Measurements from ENCODE around the gene HKDC1. TPM values are rescaled to one million over a fixed set of nuclear protein-coding genes. Genes with fewer than 3 reads are reported as not detected.

The HKDC1 gene
- total RNA-seq, 1 donor from 2014 or later = 0.09 TPM

DNA sequence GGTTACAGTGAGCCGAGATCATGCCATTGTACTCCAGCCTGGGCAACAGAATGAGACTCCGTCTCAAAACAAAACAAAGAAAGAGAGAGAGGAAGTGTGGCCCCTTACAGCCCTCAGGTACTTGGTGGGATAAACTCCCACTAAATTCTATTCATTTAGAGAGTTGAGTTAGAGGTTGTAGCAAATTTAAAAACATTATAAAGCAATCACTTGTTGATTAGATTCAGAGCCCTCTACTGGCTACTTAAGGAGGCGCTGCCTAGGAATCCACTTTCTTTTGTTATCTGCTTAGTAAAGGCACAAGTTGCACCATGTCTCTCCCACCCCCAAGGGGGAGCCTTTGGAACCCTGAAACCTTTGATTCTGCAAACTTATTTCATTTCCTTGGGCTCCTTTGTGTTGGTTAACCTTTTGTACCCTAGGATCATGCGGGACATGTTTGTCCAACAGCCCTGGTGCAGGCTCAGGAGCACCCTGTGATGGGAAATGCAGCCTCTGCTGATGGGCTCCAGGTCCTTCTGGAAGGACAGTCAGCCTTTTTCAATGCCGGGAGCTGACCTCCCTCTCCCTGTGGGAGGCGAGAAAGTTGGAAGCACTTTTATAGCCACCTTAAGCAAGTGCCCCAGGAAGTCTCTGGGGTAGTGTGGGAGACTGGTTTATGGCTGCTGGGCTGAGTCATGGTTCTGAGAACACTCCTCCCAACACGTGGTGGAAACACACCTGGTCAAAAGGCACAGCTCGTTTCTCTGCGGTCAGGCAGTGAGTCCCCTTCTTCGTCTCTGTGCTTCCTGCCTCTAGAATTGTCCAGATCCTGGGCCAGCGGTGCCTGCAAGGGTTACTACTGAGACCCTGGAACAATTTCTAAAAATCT is 2.3 kb downstream of the HKDC1 start:
- H3K27me3 Mint-ChIP-seq = no peaks in the 10 kb centered on the region
- no peaks in the 10 kb centered on the region for H3K36me3 Mint-ChIP-seq (ENCODE audit: low read depth)
- DNase-seq = peak; percentile 94
- H3K9me3 Mint-ChIP-seq = no peaks in the 10 kb centered on the region
- H3K27ac Mint-ChIP-seq = peak overlapping the region; percentile 95
- H3K4me3 Mint-ChIP-seq = peak overlapping the region; percentile 82
- intact Hi-C loops (cut with micrococcal nuclease) = loop anchor here (1.0 to 5.0 kb wide), 11 partner anchors 8 to 266 kb away; partner anchors contain the start of genes DDX21, SUPV3L1 and VPS26A
- H3K4me1 Mint-ChIP-seq = peaks cover 41% of the 10 kb centered on the region

DNA sequence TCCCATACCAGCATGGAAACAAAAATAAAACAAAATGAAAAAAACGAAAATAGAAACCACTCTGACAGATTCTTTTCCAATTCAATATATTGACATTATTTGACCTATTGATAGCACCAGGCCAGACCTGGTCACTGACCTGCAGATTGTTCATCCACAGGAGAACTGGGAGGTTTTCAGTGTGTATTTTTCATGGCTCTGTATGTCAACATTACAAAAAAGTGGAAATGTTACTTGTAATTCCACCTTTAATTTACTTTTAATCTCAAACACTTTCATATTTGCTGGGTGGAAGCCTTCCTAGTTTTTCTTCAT is 2.9 kb downstream of the HKDC1 start:
- H3K27me3 Mint-ChIP-seq = no peaks in the 10 kb centered on the region
- no peak for DNase-seq
- no peaks in the 10 kb centered on the region for H3K9me3 Mint-ChIP-seq
- peak overlapping the region; percentile 82 for H3K4me3 Mint-ChIP-seq
- intact Hi-C loops (cut with micrococcal nuclease) = loop anchor here (2.0 to 5.0 kb wide), 3 partner anchors 96 to 266 kb away; partner anchors contain the start of gene DDX21
- H3K4me1 Mint-ChIP-seq = peaks cover 47% of the 10 kb centered on the region
- no peaks in the 10 kb centered on the region for H3K36me3 Mint-ChIP-seq (ENCODE audit: low read depth)
- peak overlapping the region; percentile 95 for H3K27ac Mint-ChIP-seq

DNA sequence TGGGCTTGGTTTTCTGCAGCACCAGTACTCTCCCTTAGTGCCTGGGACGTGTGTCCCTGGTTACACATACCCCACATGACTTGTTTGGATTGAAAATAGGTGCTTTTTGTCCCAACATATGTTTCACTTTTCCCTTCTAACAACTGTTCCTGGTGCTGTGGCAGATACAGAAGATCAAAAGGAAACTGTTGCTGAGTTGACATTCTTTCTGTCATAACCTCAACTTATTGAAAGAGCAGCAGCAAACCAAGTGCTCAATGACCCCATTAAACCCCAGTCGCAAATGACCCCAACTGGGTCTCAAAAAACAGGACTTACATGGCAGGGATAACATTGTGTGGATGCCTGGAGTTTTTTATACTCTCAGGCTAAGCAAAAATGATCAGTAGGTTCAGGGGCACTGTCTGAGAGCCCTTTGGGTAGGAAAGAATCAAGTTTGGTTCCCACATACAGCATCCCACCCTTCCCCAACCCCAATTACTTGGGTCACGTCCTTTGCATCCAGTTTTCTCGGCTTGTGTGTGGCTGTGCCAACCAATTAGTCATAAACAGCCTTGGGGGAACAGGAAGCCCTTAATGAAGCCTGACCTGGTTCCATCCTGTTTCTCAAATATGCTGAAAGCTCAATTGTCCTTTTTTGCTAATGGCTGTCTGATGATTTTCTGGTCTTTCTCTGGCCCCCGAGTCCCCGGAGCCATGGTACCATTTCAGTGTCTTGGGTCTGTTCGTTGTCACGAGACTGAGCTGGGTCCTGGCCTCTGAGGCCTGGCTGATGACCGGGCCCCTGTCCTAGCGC is 4.9 kb downstream of the HKDC1 start:
- DNase-seq = peak; percentile 65
- intact Hi-C loops (cut with micrococcal nuclease) = loop anchor here (5.0 kb wide), 1 partner anchor 178 kb away; no protein-coding TSS in a partner anchor
- peak overlapping the region; percentile 59 for H3K4me3 Mint-ChIP-seq
- no peaks in the 10 kb centered on the region for H3K36me3 Mint-ChIP-seq (ENCODE audit: low read depth)
- no peaks in the 10 kb centered on the region for H3K9me3 Mint-ChIP-seq
- no peaks in the 10 kb centered on the region for H3K27me3 Mint-ChIP-seq
- H3K27ac Mint-ChIP-seq = peak overlapping the region; percentile 80
- peaks cover 67% of the 10 kb centered on the region for H3K4me1 Mint-ChIP-seq

DNA sequence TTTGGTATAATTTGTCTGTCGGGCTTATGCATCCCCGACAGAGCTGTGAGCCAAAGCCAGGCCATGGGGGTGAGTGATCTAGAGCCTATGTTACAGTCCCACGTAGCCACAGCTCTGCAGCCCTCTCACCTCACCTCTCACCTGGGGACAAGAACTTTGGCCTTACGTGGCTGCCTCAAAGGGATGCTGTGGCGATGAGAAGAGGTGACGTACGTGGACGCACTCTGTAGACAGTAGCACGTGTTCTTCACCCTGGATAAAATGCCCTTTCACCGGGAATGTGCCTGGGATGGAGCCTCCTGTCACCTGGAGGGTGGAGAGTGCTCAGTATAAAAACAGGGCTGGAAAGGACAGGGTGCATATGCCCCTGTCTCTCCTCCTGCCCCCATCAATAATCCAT is 5.5 kb downstream of the HKDC1 start:
- Mint-ChIP-seq H3K27ac (peak overlapping the region; percentile 48), H3K9me3 (no peaks in the 10 kb centered on the region), H3K4me1 (peaks cover 69% of the 10 kb centered on the region), H3K36me3 (ENCODE audit: low read depth) (no peaks in the 10 kb centered on the region), H3K4me3 (no peak overlapping the region), H3K27me3 (no peaks in the 10 kb centered on the region)
- DNase-seq = no peak
- intact Hi-C loops (cut with micrococcal nuclease) = no loop called here

DNA sequence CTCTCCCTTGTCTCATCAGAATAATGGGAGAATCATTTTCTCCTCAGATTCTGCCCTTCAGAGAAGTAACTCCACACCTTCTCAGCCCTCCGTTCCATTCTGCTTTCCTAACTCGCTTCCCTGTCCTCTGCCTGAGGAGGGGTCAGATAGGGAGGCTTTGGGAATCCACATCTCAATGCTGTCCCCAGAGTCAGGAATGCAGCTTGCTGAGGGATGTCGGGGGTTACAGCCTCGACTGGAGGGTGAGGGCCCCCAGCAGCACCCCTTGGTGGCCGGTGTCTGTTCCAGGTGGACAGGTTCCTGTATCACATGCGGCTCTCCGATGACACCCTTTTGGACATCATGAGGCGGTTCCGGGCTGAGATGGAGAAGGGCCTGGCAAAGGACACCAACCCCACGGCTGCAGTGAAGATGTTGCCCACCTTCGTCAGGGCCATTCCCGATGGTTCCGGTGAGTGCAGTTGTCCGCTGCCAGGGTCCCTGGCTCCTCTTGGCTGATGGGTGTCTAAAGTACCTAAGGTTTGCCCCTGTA is 6.9 kb downstream of the HKDC1 start:
- Mint-ChIP-seq H3K27ac (no peak overlapping the region), H3K9me3 (no peaks in the 10 kb centered on the region), H3K4me3 (no peak overlapping the region), H3K36me3 (ENCODE audit: low read depth) (no peaks in the 10 kb centered on the region), H3K4me1 (peaks cover 66% of the 10 kb centered on the region), H3K27me3 (no peaks in the 10 kb centered on the region)
- intact Hi-C loops (cut with micrococcal nuclease) = no loop called here
- no peak for DNase-seq

DNA sequence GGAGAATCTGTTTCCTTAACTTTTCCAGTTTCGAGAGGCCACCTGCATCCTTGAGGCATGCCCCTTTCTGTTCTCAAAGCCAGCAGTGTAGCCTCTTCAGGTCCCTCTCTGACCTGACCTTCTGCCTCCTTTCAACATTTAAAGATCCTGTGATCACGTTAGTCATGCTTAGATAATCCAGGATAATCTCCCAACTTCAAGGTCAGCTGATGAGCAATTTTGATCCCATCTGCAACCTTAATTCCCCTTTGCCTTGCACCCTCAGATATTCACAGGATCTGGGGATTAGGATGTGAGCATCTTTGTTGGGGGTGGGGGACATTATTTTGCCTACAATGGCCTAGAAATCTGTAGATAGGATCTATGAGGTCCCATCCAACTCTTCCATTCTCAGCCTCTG is 8.0 kb downstream of the HKDC1 start:
- H3K4me1 Mint-ChIP-seq = peaks cover 66% of the 10 kb centered on the region
- H3K4me3 Mint-ChIP-seq = peak overlapping the region; percentile 86
- intact Hi-C loops (cut with micrococcal nuclease) = no loop called here
- no peak for DNase-seq
- no peaks in the 10 kb centered on the region for H3K36me3 Mint-ChIP-seq (ENCODE audit: low read depth)
- no peaks in the 10 kb centered on the region for H3K9me3 Mint-ChIP-seq
- H3K27me3 Mint-ChIP-seq = no peaks in the 10 kb centered on the region
- H3K27ac Mint-ChIP-seq = peak overlapping the region; percentile 95

DNA sequence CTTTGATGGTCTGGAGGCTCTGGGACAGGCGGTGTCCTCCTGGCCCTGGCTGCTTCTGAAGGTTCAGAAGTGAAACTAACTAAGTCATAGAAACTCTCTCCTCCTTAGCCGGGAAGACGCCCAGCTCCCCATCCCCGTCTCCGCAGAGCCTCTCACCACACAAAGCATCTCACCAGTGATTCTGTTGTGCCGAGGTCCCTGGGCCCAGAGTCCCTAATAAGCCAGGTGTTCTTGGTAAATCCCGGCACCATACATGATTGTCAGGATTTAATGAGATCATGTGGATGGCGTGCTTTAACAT is 9.4 kb downstream of the HKDC1 start:
- no peaks in the 10 kb centered on the region for H3K27me3 Mint-ChIP-seq
- peaks cover 68% of the 10 kb centered on the region for H3K4me1 Mint-ChIP-seq
- H3K27ac Mint-ChIP-seq = peak overlapping the region; percentile 95
- intact Hi-C loops (cut with micrococcal nuclease) = no loop called here
- no peak for DNase-seq
- peak overlapping the region; percentile 86 for H3K4me3 Mint-ChIP-seq
- no peaks in the 10 kb centered on the region for H3K9me3 Mint-ChIP-seq
- no peaks in the 10 kb centered on the region for H3K36me3 Mint-ChIP-seq (ENCODE audit: low read depth)

DNA sequence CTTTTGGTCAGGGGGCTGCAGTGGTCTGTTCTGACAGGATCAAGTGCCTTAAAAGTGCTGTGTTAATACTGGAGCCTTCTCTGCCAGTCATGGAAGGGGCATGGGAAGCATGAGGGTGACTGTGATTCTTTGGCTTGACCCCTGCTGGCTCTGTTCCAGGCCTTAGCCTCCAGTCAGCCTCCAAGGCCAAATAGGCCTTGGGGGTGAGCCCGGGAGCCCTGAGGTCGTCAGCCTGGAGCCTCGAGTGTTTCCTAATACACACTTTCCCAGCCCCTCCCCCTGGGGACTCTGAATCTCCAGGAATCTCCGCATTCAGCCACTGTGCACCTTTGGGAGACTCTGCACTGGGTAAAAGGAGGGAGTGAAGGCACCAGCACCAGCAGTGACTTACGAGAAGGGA is 10.0 kb downstream of the HKDC1 start:
- no peak for DNase-seq
- no peaks in the 10 kb centered on the region for H3K36me3 Mint-ChIP-seq (ENCODE audit: low read depth)
- intact Hi-C loops (cut with micrococcal nuclease) = no loop called here
- H3K4me3 Mint-ChIP-seq = peak overlapping the region; percentile 86
- no peaks in the 10 kb centered on the region for H3K27me3 Mint-ChIP-seq
- H3K27ac Mint-ChIP-seq = peak overlapping the region; percentile 95
- peaks cover 64% of the 10 kb centered on the region for H3K4me1 Mint-ChIP-seq
- H3K9me3 Mint-ChIP-seq = no peaks in the 10 kb centered on the region

DNA sequence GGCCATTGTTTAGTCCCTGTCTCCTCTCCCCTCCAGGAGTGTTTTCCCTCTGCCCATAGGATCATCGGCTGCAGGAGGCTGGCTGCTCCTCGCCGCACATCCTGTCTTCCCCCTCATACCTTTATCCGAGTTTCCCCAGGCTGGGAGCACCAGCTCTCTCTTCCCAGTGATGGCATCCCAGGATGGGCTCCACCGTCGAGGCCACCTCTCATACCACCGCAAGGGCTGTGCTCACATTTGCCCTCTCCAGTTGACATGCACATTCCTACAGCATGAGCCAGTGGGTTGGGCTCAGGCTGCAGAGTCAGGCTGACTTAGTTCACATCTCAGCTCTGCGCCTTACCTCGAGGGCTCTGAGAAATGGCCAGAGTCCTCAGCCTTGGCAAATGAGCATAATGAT is 12.1 kb downstream of the HKDC1 start:
- Mint-ChIP-seq H3K27me3 (no peaks in the 10 kb centered on the region), H3K9me3 (no peaks in the 10 kb centered on the region), H3K36me3 (ENCODE audit: low read depth) (no peaks in the 10 kb centered on the region), H3K27ac (no peak overlapping the region), H3K4me1 (peaks cover 51% of the 10 kb centered on the region), H3K4me3 (no peak overlapping the region)
- intact Hi-C loops (cut with micrococcal nuclease) = no loop called here
- DNase-seq = no peak

DNA sequence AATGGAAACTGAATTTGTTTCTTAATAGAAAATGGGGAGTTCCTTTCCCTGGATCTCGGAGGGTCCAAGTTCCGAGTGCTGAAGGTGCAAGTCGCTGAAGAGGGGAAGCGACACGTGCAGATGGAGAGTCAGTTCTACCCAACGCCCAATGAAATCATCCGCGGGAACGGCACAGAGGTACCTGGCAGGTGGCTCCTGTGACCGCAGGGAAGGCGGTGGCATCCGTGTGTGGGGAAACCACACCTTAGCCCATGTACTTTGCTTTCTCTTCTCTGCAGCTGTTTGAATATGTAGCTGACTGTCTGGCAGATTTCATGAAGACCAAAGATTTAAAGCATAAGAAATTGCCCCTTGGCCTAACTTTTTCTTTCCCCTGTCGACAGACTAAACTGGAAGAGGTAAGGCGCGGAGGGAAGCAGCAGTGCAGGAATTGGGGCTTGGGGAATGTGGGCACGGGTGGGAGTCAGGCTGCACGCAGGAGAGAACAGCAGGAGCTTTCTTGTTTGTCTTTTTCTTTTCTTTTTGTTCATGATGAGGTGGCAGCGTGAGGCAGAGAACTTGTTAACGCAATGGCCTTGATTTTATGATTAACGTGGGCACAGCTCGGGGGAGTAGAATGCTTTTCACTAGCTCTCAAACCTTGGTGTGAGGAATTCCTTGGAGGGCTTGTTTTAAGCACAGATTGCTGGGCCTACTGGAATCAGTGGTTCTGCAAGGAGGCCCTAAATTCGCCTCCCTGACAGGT is 12.8 kb downstream of the HKDC1 start:
- Mint-ChIP-seq H3K4me3 (peak overlapping the region; percentile 51), H3K4me1 (peaks cover 49% of the 10 kb centered on the region)

DNA sequence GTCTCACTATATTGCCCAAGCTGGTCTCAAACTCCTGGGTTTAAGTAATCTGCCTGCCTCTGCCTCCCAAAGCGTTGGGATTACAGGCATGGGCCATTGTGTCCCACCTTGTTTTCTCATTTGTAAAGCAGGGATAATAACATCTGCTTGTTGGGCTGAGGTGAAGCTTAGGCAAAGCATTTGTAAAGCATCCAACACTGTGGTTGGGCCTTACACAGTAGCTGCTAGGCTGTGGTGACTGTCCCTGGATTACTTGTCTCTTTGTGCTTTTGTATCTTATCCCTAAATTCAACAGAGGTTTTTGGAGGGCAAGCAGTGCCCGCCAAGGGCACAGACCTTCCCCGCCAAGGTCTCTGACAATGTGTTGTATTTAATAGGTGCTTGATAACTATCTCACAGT is 14.3 kb downstream of the HKDC1 start:
- DNase-seq = no peak
- Mint-ChIP-seq H3K27ac (no peak overlapping the region), H3K36me3 (ENCODE audit: low read depth) (no peaks in the 10 kb centered on the region), H3K4me3 (no peak overlapping the region), H3K27me3 (no peaks in the 10 kb centered on the region), H3K9me3 (no peaks in the 10 kb centered on the region), H3K4me1 (peaks cover 34% of the 10 kb centered on the region)
- intact Hi-C loops (cut with micrococcal nuclease) = no loop called here

More for the DNA sequence above, 12.8 kb downstream of the HKDC1 start:
- DNase-seq = peak; percentile 73
- Mint-ChIP-seq H3K36me3 (ENCODE audit: low read depth) (no peaks in the 10 kb centered on the region), H3K27ac (peak overlapping the region; percentile 64), H3K9me3 (no peaks in the 10 kb centered on the region), H3K27me3 (no peaks in the 10 kb centered on the region)
- intact Hi-C loops (cut with micrococcal nuclease) = no loop called here

DNA sequence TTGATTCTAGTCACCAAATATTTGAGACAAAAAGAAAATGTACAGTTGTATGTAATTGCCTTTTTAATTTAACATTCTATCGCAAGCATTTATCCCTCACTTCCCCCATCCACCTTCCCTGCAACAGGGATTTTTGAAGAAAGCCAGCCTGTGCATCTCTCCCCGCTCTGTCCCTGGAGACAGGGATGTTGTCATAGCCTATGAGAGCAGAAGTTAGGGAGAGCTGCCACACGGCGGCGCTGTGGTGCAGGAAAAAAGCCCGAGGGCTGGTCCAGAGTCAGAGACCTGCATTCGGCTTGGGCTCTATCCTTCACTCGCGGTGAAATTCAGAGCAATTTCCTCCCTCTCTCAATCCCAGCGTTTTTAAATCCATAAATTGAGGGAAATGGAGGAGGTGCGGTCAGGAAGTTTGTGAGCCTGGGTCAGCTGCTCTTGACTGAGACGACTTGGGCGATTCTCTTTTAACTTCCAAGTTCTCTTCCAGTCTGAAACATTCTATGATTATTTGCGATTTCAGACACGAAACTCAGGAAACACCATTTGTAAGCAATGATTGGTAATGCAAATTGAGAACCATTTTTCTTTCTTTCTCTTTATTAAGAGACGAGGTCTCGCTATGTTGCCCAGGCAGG is 17.5 kb downstream of the HKDC1 start:
- Mint-ChIP-seq H3K27me3 (no peaks in the 10 kb centered on the region), H3K9me3 (no peaks in the 10 kb centered on the region), H3K36me3 (ENCODE audit: low read depth) (no peaks in the 10 kb centered on the region), H3K4me3 (no peak overlapping the region), H3K4me1 (peaks cover 20% of the 10 kb centered on the region), H3K27ac (no peak overlapping the region)
- intact Hi-C loops (cut with micrococcal nuclease) = loop anchor here (1.0 kb wide), 4 partner anchors 81 to 270 kb away; no protein-coding TSS in a partner anchor
- peak; percentile 96 for DNase-seq

DNA sequence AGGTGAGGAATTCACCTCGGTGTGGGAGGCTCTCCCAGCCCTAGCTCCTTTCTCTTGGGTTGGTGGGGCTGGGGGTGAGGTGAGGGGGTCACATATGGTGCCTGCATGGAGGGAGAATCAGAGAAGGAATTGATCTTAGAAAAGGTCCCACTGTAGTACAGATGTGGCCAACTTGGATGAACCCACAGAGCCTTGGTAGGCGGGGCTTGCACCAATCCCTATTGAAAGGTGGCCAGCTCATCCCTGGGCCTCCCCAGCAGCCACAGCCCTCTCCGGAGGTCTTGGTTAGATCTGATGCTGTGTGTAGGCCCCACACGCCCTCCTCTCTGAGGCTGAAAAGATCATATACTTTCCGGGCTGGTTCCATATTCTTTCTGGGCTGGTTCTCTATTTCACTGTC is 19.0 kb downstream of the HKDC1 start:
- intact Hi-C loops (cut with micrococcal nuclease) = no loop called here
- Mint-ChIP-seq H3K27ac (no peak overlapping the region), H3K36me3 (ENCODE audit: low read depth) (no peaks in the 10 kb centered on the region), H3K9me3 (no peaks in the 10 kb centered on the region), H3K27me3 (no peaks in the 10 kb centered on the region), H3K4me3 (no peak overlapping the region), H3K4me1 (peaks cover 10% of the 10 kb centered on the region)
- no peak for DNase-seq

All from activated CD4-positive, alpha-beta T cell treated with anti-CD3 and anti-CD28 coated beads, Interleukin-2, amount 10 ng/mL, durations not matched to agents 24 days and 14 days (primary cell).